HG02970 (cell line): ENCODE measurements around the gene PRR20A.
"Not testable (repeated sequence)": the region's sequence is repeated elsewhere in the genome, so short reads cannot be mapped to it uniquely, and the experiment has no call there.

ENCODE experiments used
- ATAC-seq: cut with Tn5 transposase; IDR thresholded peaks from one replicate; pipeline ENCODE4 v1.9.1; 2021; ENCODE audit warnings: mild to moderate bottlenecking, moderate library complexity, moderate number of reproducible peaks; ENCODE audit not compliant: unreplicated experiment, low FRiP score

The PRR20A gene

DNA sequence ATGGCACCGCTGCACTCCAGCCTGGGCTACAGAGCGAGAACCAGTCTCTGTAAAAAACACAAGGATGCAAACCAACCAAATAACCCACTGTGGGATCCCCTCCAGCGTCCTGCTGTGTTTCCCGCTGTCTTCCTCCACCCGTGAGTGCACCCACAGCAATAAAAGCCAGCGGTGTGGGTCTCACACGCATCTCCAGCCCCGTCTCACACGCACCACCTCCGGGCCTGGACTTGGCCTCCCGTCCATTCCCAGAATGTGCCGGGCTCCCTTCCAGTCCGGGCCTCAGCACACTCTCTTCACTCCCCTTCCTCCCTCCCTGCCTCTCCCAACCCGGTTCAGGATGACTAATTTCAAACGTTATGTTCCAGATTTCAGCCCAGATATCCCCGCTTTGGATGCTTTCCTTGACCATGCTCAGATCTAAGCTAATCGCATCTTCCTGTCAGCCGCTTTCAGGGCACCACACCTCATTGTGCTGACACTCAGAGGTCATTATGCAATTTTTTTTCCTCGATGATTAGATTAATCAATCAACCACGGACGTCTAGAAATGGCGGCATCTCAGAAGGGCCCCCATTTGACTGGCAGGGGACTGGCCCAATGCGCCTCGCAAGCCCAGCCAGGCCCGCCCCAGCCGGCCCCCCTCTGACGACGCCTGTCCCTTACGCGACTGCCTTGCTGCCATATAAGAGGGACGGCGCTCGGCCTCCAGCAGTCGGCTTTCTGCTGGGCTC, at the start of gene PRR20A:
Gene PRR20A, plus strand, starts transcription at position 684 of the 734 bp plus-strand sequence. CDS start 387 bp downstream, outside the sequence.
- ATAC-seq: not testable (repeated sequence)

DNA sequence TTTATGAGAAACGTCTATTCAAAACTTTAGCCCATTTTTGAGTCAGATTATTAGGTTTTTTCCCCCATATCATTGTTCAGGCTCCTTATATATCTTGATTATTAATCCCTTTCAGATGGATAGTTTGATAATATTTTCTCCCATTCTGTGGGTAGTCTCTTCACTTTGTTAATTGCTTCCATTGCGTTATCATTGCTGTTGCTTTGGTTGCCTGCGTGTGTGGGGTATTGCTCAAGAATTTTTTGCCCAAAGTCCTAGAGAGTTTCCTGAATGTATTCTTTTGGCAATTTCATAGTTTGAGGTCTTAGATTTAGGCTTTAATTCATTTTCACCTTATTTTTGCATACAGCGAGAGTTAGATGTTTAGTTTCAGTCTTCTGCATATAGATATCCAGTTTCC, 25.8 kb upstream of the PRR20A start:
- no peak for ATAC-seq

DNA sequence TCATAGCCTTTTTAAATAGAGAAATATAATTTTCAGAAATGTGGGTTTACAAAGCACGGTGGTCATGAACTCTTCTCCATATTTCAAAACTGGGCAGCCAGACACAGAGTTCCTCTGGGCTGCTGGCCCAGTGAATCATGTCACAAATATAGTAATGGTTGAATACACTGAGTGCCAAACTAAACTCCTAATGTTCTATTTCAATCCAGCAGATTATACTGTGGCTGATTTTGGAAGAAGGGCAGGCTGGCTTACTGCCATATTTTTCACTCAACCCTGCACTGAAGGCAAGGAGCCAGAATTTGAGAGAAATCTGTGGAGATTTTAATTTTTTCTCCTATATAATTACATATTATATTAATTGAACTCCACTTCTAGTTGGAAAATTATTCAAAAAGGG, 17.0 kb upstream of the PRR20A start:
- no peak for ATAC-seq

DNA sequence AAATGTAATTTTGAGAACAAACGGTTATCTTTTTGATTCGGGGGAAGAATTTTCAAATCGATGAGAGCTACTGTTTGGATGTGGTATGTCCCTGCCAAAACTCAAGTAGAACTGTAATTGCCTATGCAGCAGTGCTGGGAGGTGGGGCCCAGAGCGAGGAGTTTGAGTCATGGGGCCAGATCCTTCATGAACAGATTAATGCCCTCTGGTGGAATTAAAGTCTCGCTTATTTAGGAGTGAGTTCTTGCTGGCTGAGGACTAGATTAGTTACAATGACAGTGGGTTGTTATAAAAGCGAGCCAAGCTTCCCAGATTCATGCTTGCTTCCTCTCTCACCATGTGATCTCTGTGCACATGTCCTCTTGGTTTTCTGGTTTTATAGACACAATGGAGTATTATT, 11.8 kb upstream of the PRR20A start:
- ATAC-seq: no peak

DNA sequence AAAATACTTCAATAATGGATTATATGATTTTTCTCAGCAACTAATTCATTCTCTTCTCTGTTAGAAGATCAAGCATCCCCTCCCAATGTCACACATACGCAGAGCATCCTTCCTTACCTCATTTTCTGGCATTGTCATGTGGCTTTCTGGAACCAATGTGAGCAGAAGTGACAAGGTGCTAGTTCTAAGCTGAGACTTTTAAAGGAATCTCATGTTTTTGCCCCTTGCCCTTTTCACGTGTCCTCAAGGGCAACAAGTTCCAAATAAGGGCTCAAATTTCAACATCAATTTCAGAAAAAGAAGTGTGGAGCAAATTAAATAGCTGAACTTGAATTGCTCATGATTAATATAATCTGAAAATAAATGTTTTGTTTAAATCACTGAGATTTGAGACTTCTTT, 4.6 kb upstream of the PRR20A start:
- no peak for ATAC-seq

DNA sequence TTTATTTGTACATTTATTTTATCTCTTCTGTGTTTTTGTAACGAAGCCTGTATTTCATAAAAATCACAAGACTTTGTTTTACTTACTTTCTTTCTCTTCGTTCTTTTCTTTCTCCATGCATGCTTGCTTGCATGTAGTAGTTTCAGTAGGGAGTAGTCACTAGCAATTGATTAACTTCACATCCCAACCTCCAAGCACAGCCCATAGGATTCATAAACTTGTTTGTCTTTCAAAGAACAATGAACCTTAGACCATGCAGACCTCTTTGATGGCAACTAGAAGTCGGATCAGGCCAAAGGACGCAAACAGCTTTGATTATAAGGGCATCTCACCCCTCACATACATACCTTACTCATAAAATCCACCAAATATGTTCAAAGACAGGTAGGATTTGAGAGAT, 3.1 kb upstream of the PRR20A start:
- ATAC-seq: no peak

DNA sequence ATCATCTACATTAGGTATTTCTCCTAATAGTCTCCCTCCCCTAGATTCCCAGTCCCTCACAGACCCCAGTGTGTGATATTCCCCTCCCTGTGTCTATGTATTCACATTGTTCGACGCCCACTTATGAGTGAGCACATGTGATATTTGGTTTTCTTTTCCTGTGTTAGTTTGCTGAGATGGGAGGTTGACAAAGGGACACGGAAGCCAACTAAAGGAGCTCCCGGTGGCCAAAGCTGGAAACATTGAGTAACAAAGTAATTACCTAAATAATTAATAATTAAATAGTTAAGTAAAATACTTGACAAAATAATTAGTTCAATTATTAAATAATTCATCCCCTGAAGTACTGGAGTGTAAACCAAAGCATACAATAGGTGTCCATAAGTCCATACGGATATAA, 1.7 kb upstream of the PRR20A start:
- ATAC-seq: no peak

DNA sequence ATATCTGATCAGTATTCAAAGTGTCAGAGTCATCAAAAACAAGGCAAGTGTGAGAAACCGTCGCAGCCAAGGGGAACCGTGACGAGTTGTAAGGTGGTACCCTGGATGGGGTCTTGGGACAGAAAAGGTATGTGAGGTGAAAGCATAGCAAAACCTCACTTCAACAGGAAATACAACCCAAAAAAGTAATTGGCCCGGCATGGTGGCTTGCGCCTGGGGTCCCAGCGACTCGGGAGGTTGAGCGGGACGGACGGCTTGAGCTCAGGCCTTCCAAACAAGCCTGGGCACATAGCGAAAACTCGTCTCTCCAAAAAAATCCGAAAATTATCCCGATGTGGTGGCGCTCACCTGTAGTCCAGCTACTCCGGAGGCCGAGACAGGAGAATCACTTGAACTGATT, 937 bp upstream of the PRR20A start:
- ATAC-seq: not testable (repeated sequence)

DNA sequence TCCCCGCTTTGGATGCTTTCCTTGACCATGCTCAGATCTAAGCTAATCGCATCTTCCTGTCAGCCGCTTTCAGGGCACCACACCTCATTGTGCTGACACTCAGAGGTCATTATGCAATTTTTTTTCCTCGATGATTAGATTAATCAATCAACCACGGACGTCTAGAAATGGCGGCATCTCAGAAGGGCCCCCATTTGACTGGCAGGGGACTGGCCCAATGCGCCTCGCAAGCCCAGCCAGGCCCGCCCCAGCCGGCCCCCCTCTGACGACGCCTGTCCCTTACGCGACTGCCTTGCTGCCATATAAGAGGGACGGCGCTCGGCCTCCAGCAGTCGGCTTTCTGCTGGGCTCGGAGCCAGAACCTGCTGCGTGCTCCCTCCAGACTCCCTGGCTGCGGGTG, 6.5 kb downstream of the PRR20A start, which contains the start of gene PRR20B:
Gene PRR20B, plus strand, starts transcription at position 301 of the 400 bp plus-strand sequence. CDS start 387 bp downstream, outside the sequence.
- ATAC-seq: not testable (repeated sequence)

DNA sequence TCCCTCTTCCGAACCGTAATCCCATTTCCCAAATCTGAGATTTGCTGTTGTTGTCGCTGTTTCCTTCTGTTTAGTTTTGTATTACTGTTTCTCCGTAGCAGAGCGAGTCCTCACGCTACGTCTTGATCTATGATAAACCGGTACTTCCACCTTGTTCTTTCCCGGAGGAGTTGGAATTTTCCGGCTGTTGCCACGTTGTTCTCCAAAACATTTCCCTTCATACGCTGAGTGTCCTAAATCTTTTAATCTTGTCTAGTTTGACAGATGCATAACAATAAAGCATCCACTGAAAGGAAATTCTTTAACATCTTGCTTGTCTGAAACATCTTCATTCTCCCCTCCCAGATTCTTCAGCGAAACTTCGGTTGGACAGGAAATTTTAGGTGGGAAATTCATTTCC, 7.4 kb downstream of the PRR20A start:
- not testable (repeated sequence) for ATAC-seq

DNA sequence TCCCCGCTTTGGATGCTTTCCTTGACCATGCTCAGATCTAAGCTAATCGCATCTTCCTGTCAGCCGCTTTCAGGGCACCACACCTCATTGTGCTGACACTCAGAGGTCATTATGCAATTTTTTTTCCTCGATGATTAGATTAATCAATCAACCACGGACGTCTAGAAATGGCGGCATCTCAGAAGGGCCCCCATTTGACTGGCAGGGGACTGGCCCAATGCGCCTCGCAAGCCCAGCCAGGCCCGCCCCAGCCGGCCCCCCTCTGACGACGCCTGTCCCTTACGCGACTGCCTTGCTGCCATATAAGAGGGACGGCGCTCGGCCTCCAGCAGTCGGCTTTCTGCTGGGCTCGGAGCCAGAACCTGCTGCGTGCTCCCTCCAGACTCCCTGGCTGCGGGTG, 13.0 kb downstream of the PRR20A start, which contains the start of gene PRR20C:
Gene PRR20C, plus strand, starts transcription at position 301 of the 400 bp plus-strand sequence. CDS start 387 bp downstream, outside the sequence.
- not testable (repeated sequence) for ATAC-seq

DNA sequence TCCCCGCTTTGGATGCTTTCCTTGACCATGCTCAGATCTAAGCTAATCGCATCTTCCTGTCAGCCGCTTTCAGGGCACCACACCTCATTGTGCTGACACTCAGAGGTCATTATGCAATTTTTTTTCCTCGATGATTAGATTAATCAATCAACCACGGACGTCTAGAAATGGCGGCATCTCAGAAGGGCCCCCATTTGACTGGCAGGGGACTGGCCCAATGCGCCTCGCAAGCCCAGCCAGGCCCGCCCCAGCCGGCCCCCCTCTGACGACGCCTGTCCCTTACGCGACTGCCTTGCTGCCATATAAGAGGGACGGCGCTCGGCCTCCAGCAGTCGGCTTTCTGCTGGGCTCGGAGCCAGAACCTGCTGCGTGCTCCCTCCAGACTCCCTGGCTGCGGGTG, 19.6 kb downstream of the PRR20A start, which contains the start of gene PRR20D:
Gene PRR20D, plus strand, starts transcription at position 301 of the 400 bp plus-strand sequence. CDS start 387 bp downstream, outside the sequence.
- not testable (repeated sequence) for ATAC-seq

DNA sequence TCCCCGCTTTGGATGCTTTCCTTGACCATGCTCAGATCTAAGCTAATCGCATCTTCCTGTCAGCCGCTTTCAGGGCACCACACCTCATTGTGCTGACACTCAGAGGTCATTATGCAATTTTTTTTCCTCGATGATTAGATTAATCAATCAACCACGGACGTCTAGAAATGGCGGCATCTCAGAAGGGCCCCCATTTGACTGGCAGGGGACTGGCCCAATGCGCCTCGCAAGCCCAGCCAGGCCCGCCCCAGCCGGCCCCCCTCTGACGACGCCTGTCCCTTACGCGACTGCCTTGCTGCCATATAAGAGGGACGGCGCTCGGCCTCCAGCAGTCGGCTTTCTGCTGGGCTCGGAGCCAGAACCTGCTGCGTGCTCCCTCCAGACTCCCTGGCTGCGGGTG, 26.2 kb downstream of the PRR20A start, which contains the start of gene PRR20E:
Gene PRR20E, plus strand, starts transcription at position 301 of the 400 bp plus-strand sequence. CDS start 387 bp downstream, outside the sequence.
- not testable (repeated sequence) for ATAC-seq

DNA sequence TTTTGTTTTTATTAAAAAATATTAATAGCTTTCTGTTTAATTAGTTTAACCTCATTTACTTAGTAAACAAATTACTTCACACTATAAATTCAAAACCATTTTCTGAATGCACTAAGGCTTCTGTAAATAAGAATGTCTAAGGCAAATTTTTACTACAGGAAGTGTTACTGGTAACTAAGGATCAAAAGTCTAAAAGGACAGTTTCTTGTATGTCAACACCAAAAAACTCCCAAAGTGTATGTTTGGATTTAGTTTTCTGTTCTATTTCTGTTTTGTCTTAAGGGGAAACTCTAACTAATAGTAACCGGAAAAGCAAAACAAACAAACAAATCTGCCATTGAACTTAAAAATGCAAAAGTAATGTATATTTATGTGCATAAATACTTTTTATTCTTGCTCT, 50.9 kb downstream of the PRR20A start:
- no peak for ATAC-seq
